Neutrophil (primary cell): ENCODE data around the gene ORMDL2.
"Not testable (repeated sequence)": the region's sequence is repeated elsewhere in the genome, so short reads cannot be mapped to it uniquely, and the experiment has no call there.

Experiments
- H3K27ac ChIP-seq: fragments of 200-600 bp; sonication (generic); 2 replicates; pipeline ENCODE4 v1.5.1; 2016; ENCODE audit warnings: mild to moderate bottlenecking, moderate library complexity
- H3K27me3 ChIP-seq: fragments of 200-600 bp; sonication (generic); 2 replicates; pipeline ENCODE4 v1.6.0; 2016; ENCODE audit warnings: mild to moderate bottlenecking
- H3K36me3 ChIP-seq: fragments of 200-600 bp; sonication (generic); 2 replicates; pipeline ENCODE4 v1.5.1; 2017
- H3K4me1 ChIP-seq, 2 experiments: fragments of 200-600 bp in 1 of 2; sonication (generic) in 1 of 2; 1 replicate in 1 of 2; 2 replicates in 1 of 2; pipeline versions ENCODE4 v1.5.1 to v1.6.1; 2013 to 2016; ENCODE audit warnings: low read depth in 1 of 2, low read length in 1 of 2, mild to moderate bottlenecking in 1 of 2, moderate library complexity in 1 of 2; ENCODE audit not compliant: control insufficient read depth in 1 of 2, insufficient read depth in 1 of 2
- H3K4me3 ChIP-seq, 2 experiments: fragments of 200-600 bp in 1 of 2; sonication (generic) in 1 of 2; 1 replicate in 1 of 2; 2 replicates in 1 of 2; pipeline ENCODE4 v1.5.1; 2013 to 2016; ENCODE audit warnings: low read depth in 1 of 2, low read length in 1 of 2, mild to moderate bottlenecking in 1 of 2, moderate library complexity in 1 of 2
- H3K9me3 ChIP-seq: fragments of 200-600 bp; sonication (generic); 2 replicates; pipeline ENCODE4 v1.5.1; 2016
- TF ChIP-seq, protein P1 (sequence below): fragments of 200-600 bp; sonication (generic); IDR thresholded peaks from 2 replicates; pipeline ENCODE4 v1.5.1; 2016; ENCODE audit warnings: antibody characterized with exemption

The ORMDL2 gene

DNA sequence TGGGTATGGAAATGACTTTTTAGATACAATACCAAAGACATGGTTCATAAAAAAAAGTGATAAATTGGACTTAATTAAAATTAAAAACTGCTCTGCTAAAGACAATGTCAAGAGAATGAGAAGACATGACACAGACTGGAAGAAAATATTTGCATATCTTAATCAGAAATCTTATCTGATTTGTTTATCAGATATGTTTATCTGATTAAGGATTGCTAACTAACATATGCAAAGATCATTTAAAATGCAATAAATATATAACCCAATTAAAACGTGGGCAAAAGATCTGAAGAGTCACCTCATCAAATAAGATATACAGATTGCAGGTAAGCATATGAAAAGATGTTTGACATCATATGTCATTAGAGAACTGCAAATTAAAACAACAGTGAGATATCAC, 34.9 kb downstream of the ORMDL2 start:
- H3K27me3 ChIP-seq: no peaks in the 10 kb centered on the region

DNA sequence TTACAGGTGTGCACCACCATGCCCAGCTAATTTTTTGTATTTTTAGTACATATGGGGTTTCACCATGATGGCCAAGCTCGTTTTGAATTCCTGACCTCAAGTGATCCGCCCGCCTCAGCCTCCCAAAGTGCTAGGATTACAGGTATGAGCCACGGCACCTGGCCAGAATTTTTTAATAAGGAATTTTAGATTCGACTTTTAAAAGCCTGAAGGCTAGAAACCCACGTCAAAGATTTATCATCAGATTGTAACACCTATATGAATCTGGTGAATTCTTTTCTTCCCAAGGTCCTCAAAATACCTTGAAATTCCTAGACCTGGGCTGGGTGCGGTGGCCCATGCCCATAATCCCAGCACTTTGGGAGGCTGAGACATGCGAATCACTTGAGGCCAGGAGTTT, 43.6 kb downstream of the ORMDL2 start:
- Histone ChIP-seq H3K36me3 (no peaks in the 10 kb centered on the region), H3K27me3 (no peaks in the 10 kb centered on the region), H3K4me1 (no peaks in the 10 kb centered on the region), H3K27ac (no peak overlapping the region), H3K4me3 (no peak overlapping the region), H3K9me3 (no peaks in the 10 kb centered on the region)
- TF ChIP-seq, protein P1, sequence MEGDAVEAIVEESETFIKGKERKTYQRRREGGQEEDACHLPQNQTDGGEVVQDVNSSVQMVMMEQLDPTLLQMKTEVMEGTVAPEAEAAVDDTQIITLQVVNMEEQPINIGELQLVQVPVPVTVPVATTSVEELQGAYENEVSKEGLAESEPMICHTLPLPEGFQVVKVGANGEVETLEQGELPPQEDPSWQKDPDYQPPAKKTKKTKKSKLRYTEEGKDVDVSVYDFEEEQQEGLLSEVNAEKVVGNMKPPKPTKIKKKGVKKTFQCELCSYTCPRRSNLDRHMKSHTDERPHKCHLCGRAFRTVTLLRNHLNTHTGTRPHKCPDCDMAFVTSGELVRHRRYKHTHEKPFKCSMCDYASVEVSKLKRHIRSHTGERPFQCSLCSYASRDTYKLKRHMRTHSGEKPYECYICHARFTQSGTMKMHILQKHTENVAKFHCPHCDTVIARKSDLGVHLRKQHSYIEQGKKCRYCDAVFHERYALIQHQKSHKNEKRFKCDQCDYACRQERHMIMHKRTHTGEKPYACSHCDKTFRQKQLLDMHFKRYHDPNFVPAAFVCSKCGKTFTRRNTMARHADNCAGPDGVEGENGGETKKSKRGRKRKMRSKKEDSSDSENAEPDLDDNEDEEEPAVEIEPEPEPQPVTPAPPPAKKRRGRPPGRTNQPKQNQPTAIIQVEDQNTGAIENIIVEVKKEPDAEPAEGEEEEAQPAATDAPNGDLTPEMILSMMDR: no peak

More for the DNA sequence above, 34.9 kb downstream of the ORMDL2 start:
- Histone ChIP-seq H3K4me3 (no peak overlapping the region), H3K36me3 (no peaks in the 10 kb centered on the region), H3K9me3 (no peaks in the 10 kb centered on the region), H3K4me1 (no peaks in the 10 kb centered on the region), H3K27ac (no peak overlapping the region)
- TF ChIP-seq, protein P1: no peak

DNA sequence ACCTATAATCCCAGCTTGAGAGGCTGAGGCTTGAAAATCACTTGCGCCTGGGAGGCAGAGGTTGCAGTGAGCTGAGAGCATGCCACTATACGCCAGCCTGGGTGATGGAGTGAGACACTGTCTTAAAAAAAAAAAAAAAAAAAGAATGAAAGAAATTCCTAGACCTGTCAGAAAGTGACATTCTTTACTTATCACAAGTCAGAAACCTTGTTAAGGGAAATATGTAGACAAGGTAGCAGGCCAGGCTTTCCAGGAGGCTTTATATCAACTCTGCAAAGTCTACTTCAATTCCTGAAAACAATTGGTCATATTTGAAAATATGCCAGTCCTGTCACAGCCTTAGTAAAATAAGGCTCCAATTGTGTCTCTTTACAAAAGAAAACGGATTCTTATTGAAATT, 44.0 kb downstream of the ORMDL2 start:
- no peaks in the 10 kb centered on the region for H3K27me3 ChIP-seq
- no peaks in the 10 kb centered on the region for H3K9me3 ChIP-seq
- no peak overlapping the region for H3K4me3 ChIP-seq
- no peaks in the 10 kb centered on the region for H3K36me3 ChIP-seq
- TF ChIP-seq, protein P1: no peak
- no peak overlapping the region for H3K27ac ChIP-seq
- H3K4me1 ChIP-seq: no peaks in the 10 kb centered on the region

DNA sequence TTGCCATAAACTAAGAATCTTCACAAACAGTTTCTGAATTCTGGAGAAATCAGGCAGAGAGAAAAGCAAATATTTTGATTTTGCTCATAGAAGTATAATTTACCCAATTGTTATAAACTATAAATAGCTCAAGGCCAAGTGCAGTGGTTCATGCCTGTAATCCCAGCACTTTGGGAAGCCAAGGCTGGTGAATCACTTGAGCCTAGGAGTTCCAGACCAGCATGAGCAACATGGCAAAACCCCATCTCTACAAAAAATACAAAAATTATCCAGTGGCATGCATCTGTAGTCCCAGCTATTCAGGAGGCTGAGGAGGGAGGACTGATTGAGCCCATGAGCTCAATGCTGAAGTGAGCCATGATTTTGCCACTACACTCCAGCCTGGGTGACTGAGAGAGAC, 44.4 kb downstream of the ORMDL2 start:
- no peaks in the 10 kb centered on the region for H3K9me3 ChIP-seq
- no peaks in the 10 kb centered on the region for H3K4me1 ChIP-seq
- H3K27me3 ChIP-seq: no peaks in the 10 kb centered on the region
- H3K4me3 ChIP-seq: no peak overlapping the region
- no peaks in the 10 kb centered on the region for H3K36me3 ChIP-seq
- H3K27ac ChIP-seq: no peak overlapping the region
- TF ChIP-seq, protein P1: no peak

DNA sequence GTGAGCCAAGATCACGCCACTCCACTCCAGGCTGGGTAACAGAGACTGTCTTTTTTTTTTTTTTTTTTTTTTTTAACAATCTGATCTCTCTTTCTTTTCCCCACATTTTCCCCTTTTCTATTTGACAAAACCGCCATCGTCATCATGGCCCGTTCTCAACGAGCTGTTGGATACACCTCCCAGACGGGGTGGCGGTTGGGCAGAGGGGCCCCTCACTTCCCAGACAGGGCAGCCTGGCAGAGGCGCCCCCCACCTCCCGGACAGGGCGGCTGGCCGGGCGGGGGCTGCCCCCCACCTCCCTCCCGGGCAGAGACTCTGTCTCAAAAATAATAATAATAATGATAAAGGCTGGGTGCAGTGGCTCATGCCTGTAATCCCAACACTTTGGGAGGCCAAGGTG, 45.1 kb downstream of the ORMDL2 start:
- H3K27ac ChIP-seq, H3K4me1 ChIP-seq, H3K4me3 ChIP-seq, H3K9me3 ChIP-seq, H3K27me3 ChIP-seq, H3K36me3 ChIP-seq: not testable (repeated sequence)

DNA sequence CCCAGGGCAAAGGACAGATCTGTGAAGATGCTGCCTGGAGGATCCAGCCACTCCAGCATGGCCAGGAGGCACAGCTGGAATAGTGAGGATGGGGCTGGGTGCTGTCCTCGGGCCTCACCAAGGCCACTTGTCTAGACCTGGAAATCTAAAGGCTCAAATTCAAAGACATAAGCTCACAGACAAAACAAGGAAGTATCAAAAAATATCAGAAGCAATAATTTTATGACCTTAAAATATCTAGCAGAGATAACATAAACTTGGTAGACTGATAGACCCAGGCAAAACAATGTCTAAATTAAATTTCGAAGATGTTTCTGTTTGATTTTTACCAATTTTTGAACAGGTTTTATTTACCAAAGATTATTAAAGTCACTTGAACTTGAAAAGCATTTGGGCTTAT, 47.5 kb downstream of the ORMDL2 start:
- Histone ChIP-seq H3K9me3 (no peaks in the 10 kb centered on the region), H3K27me3 (no peaks in the 10 kb centered on the region), H3K4me3 (no peak overlapping the region), H3K36me3 (no peaks in the 10 kb centered on the region), H3K27ac (no peak overlapping the region), H3K4me1 (no peaks in the 10 kb centered on the region)
- TF ChIP-seq, protein P1: no peak

DNA sequence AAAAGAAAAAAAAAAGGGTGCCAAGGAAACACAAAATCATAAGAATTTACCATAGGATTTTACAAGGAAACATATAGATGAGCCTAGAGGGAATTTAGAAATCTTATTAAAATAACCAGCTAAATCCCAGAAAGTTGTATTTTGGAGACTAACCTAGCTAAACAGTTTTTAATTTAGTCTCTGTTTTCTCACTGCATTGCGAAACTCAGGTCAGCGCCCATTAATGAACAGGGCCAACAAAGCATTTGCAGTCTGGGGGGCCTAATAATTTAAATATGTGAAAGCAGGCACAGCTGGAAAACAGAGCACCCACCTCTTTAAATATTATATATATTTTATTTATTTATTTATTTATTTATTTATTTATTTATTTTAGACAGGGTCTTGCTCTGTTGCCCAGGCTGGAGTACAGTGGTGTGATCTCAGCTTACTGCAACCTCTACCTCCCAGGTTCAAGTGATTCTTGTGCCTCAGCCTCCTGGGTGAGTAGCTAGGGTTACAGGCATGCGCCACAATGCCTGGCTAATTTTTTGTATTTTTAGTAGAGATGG, 48.7 kb downstream of the ORMDL2 start:
- not testable (repeated sequence) for H3K4me1 ChIP-seq, H3K36me3 ChIP-seq, H3K27me3 ChIP-seq, H3K27ac ChIP-seq, H3K9me3 ChIP-seq, H3K4me3 ChIP-seq
